AG09319 (cell line): ENCODE results near the gene PRKAG3.

Experiments used
- DNase-seq: peaks from one replicate; pipeline ENCODE4 v3.0.0-alpha.2; 2010; ENCODE audit warnings: low read depth; ENCODE audit errors: extremely low read depth
- CTCF ChIP-seq: IDR thresholded peaks from 2 replicates; pipeline ENCODE4 v1.5.1; 2011; ENCODE audit warnings: low read depth, mild to moderate bottlenecking, inconsistent platforms, low read length, moderate library complexity

The PRKAG3 gene

GRCh38 chr2:218812861-218813260, 18.7 kb downstream of the PRKAG3 start:
- TF ChIP-seq CTCF = no peak
- no peak for DNase-seq

- TF ChIP-seq CTCF = no peak
- no peak for DNase-seq
Observed at GRCh38 chr2:218812096-218812815, 19.3 kb downstream of the PRKAG3 start.

- DNase-seq = no peak
- TF ChIP-seq CTCF = no peak
Observed at GRCh38 chr2:218811382-218811781, 20.2 kb downstream of the PRKAG3 start.

GRCh38 chr2:218810256-218810655, 21.3 kb downstream of the PRKAG3 start:
- DNase-seq = no peak
- no peak for TF ChIP-seq CTCF

- no peak for TF ChIP-seq CTCF
- no peak for DNase-seq
Observed at GRCh38 chr2:218809515-218809914, 22.1 kb downstream of the PRKAG3 start.

GRCh38 chr2:218807626-218808025, 24.0 kb downstream of the PRKAG3 start:
- no peak for DNase-seq
- TF ChIP-seq CTCF = no peak

GRCh38 chr2:218806346-218806978, 25.1 kb downstream of the PRKAG3 start:
- DNase-seq = peak; percentile 98
- no peak for TF ChIP-seq CTCF
